Esophagus squamous epithelium (tissue), 5 donors: ENCODE data around the gene CDH13. TPM values are rescaled to one million over a fixed set of nuclear protein-coding genes. Genes with fewer than 3 reads are reported as not detected.

Source experiments
- DNase-seq: peaks from one replicate; lab custom pipeline; 2025; lab: John Stamatoyannopoulos, UW
- H3K27ac ChIP-seq, 4 donors: fragments of 200-600 bp; sonication (generic); one replicate each; pipeline ENCODE4 v1.5.1; 2016 to 2019; ENCODE audit warnings: mild to moderate bottlenecking in 1 of 4
- H3K27me3 ChIP-seq, 4 donors: fragments of 200-600 bp; sonication (generic); 1 replicate in 3 of 4; 2 replicates in 1 of 4; pipeline versions ENCODE4 v1.5.1 to v1.6.0; 2017 to 2021; ENCODE audit warnings: antibody characterized with exemption in 1 of 4
- H3K36me3 ChIP-seq, 3 donors: fragments of 200-600 bp; sonication (generic); one replicate each; pipeline ENCODE4 v1.5.1; 2016 to 2019
- H3K4me1 ChIP-seq, 3 donors: fragments of 200-600 bp; sonication (generic); one replicate each; pipeline ENCODE4 v1.5.1; 2017 to 2019
- H3K4me3 ChIP-seq, 4 donors: fragments of 200-600 bp; sonication (generic); 1 replicate in 3 of 4; 2 replicates in 1 of 4; pipeline ENCODE4 v1.5.1; 2016 to 2019; ENCODE audit warnings: mild to moderate bottlenecking in 2 of 4, moderate library complexity in 1 of 4
- H3K9me3 ChIP-seq, 3 donors: fragments of 200-600 bp; sonication (generic); one replicate each; pipeline ENCODE4 v1.5.1; 2016 to 2019
- POLR2A ChIP-seq, 4 donors: fragments of 450-650 bp; IDR thresholded peaks; one replicate each; pipeline ENCODE4 v1.6.1; 2017; ENCODE audit warnings: antibody characterized with exemption in 4 of 4, mild to moderate bottlenecking in 4 of 4, moderate library complexity in 3 of 4
- WGBS, 2 donors: methylation state at CpG; one replicate each; pipeline ENCODE4 v1.1.5; 2018; 5-methylcytosine and 5-hydroxymethylcytosine counted together
- intact Hi-C: fragments of 100-400 bp; cut with DNase I; formaldehyde crosslinking; loops from one replicate; pipeline ENCODE4 v1.15.0; 2022
- total RNA-seq, 4 donors: library from RNA; depleted of rRNA; stranded (reverse); fragments of >200 nt; gene quantifications; one replicate each; pipeline ENCODE4 v1.1.0, GENCODE V29; 2016
- TF ChIP-seq, protein P1 (sequence below), 6 experiments: fragments of 450-650 bp in 4 of 6; fragments of 200-600 bp in 2 of 6; sonication (generic) in 2 of 6; IDR thresholded peaks; one replicate each; pipeline ENCODE4 v1.5.1; 2016 to 2019; ENCODE audit warnings: antibody characterized with exemption in 6 of 6, mild to moderate bottlenecking in 4 of 6, moderate library complexity in 4 of 6
- donor health status: DM: yes; HTN: yes; CAD: no.

CDH13 gene
- total RNA-seq, 4 donors from 2014 or later, result 6.9 to 31.9 (median 21.1) TPM

DNA sequence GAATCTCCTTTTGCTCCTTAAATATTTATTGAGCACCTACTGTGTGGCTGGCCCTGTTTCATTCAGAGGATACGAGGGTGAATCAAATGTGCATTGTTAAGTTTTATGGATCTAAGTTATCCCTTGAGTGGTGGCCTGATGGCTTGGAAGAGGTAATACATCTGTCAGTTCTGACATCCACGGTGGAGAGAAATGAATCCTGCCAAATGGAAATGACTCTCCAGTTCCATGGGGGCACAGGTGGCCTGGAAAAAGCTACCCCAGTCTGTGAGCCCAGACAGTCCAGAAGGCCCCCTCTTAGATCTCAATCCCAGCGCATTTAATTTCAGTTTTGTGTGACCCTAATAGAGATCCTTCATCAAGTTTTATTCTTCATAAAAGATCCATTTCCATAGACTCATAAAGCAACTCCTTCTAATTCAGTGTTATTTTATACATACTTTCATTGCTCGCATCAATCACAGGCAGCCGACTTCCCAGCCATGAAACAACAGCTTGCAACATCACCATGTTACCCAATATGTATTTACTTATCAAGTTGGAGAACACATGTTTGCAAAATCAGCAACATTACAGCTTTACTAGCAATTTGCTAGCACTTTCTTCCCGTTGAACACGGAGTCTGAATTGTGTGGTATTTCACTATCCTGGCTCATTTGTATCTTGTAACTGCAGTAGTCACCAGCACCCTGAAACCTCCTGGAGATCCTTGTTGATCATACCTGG, 846.2 kb downstream of the CDH13 start:
- H3K9me3 ChIP-seq, result no peaks in the 10 kb centered on the region
- no peaks in the 10 kb centered on the region for H3K27me3 ChIP-seq
- intact Hi-C loops, result no loop called here
- no peak overlapping the region for H3K27ac ChIP-seq
- DNase-seq, result no peak
- WGBS, 2 donors, result 68 to 76% methylated on average over 7 of the region's 7 CpGs
- H3K4me3 ChIP-seq, result no peak overlapping the region
- H3K36me3 ChIP-seq, result no peaks in the 10 kb centered on the region
- H3K4me1 ChIP-seq, result no peaks in the 10 kb centered on the region
- no peak for TF ChIP-seq POLR2A (IDR thresholded peaks at IDR 0.05)
- TF ChIP-seq, protein P1, sequence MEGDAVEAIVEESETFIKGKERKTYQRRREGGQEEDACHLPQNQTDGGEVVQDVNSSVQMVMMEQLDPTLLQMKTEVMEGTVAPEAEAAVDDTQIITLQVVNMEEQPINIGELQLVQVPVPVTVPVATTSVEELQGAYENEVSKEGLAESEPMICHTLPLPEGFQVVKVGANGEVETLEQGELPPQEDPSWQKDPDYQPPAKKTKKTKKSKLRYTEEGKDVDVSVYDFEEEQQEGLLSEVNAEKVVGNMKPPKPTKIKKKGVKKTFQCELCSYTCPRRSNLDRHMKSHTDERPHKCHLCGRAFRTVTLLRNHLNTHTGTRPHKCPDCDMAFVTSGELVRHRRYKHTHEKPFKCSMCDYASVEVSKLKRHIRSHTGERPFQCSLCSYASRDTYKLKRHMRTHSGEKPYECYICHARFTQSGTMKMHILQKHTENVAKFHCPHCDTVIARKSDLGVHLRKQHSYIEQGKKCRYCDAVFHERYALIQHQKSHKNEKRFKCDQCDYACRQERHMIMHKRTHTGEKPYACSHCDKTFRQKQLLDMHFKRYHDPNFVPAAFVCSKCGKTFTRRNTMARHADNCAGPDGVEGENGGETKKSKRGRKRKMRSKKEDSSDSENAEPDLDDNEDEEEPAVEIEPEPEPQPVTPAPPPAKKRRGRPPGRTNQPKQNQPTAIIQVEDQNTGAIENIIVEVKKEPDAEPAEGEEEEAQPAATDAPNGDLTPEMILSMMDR (IDR thresholded peaks at IDR 0.05), result no peak

DNA sequence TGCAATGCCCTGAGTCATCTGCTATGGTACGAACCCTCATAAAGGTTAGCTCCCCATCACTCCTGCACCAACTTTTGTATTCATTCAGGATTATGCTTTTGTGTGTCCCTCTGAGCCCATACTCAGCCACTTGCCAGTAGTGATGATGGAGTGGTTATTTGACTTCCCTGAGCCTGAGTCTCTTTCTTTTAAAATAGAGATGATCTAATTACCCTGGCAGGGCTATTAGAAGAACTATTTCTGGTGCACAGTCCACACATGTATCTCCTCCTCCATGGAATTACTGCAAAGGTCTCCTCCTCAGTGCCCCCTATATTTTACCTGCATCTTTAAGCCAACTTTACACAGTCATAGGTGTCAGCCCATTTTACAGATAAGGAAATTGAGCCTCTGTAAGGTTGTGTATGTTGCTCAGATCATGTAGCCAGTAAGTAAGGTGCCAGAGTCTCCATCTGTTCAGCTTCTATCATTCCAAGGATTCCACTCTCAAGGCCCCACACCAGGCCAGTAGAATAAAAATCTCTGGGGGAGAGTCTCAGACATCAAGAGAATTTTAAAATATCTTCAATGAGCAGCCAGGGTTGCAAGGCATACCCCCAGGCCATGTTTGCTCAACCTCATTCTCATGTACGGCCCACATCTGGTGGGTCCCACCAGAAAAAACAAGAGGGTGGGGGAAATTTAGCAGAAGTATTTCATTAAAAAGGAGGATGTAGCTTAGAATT, 847.3 kb downstream of the CDH13 start:
- WGBS, 2 donors, result 59 to 82% methylated on average over 2 of the region's 2 CpGs
- no peaks in the 10 kb centered on the region for H3K36me3 ChIP-seq
- intact Hi-C loops, result no loop called here

DNA sequence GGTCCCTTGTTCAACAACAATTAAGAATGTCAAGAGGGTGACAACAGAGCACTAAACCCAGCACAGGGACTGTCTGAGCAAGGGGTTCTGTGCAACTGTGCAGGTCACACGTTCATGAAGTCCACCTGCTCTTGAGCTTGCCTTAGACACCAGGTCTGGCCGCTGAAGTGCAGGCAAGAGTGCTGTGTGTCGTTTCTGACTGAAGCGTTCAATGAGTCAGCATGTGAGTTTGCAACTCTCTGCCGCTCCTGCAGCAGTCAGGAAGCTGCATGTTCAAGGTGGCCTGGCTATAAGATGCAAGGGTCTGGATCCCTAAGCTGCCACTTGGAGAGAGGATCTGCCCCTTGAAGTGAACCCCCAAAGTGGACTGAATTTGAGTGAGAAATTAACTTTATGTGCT, 848.3 kb downstream of the CDH13 start:
- Histone ChIP-seq H3K27me3 (no peaks in the 10 kb centered on the region), H3K9me3 (no peaks in the 10 kb centered on the region), H3K27ac (no peak overlapping the region), H3K4me1 (no peaks in the 10 kb centered on the region), H3K4me3 (no peak overlapping the region), H3K36me3 (no peaks in the 10 kb centered on the region)
- no peak for DNase-seq
- no peak for TF ChIP-seq POLR2A (IDR thresholded peaks at IDR 0.05)
- TF ChIP-seq, protein P1 (IDR thresholded peaks at IDR 0.05), result no peak
- intact Hi-C loops, result no loop called here
- WGBS, 2 donors, result 65 to 80% methylated on average over 1 to 4 of the region's 5 CpGs

More for the DNA sequence above, 847.3 kb downstream of the CDH13 start:
- Histone ChIP-seq H3K27me3 (no peaks in the 10 kb centered on the region), H3K4me3 (no peak overlapping the region), H3K4me1 (no peaks in the 10 kb centered on the region), H3K9me3 (no peaks in the 10 kb centered on the region), H3K27ac (no peak overlapping the region)
- TF ChIP-seq, protein P1 (IDR thresholded peaks at IDR 0.05), result no peak
- no peak for DNase-seq

DNA sequence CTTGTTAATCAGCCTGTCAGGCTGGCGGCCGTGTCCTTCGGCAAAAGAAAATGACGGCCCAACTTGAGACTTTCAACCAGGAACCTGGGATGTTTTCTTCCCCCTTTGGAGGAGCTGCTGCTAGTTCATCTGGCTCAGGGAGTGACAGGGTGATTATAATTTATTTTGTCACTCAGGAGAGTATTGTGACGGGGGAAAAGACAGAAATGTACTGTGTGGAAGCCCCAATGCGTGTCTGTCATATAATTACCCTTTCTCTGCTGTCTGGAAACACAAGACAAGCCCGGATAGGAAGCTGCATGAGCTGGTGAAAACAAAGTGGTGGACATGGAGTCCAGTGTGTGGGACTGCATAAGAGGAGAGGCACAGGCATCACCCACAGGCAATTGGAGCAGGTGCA, 854.8 kb downstream of the CDH13 start:
- intact Hi-C loops, result no loop called here
- no peaks in the 10 kb centered on the region for H3K36me3 ChIP-seq
- no peak overlapping the region for H3K4me3 ChIP-seq
- TF ChIP-seq POLR2A (IDR thresholded peaks at IDR 0.05), result no peak
- TF ChIP-seq, protein P1 (IDR thresholded peaks at IDR 0.05), result no peak
- WGBS, 2 donors, result 50 to 79% methylated on average over 7 of the region's 7 CpGs
- no peaks in the 10 kb centered on the region for H3K27me3 ChIP-seq
- no peaks in the 10 kb centered on the region for H3K9me3 ChIP-seq
- DNase-seq, result no peak
- H3K27ac ChIP-seq, result no peak overlapping the region
- H3K4me1 ChIP-seq, result no peaks in the 10 kb centered on the region

DNA sequence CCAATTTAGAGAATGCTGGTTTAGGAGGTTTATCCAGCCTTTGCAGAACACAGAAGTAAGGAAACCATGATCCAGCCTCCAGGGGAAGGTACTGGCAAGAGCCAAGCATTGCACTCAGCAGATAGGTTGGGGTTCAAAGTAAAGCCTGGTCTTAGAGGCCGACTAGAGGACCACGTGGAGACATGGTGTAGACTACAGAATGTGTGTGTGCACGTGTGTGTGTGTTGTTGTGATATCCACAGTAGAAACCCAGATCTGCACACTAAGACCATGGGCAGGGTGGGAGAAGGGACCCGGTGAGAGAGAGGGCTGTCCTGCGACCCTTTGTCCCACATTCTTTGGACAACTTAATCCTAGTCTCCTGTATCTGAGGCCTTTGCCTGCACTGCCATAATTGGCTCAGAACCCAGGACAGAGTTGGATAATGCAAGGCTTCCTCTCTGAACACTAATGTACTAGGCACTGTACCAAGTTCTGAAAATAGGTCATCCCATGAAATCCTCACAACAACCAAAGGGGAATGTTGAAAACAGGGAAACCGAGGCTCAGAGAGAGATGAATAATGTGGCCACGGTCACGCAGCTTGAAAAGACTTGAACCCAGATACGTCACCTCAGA, 855.9 kb downstream of the CDH13 start:
- Histone ChIP-seq H3K27ac (no peak overlapping the region), H3K9me3 (no peaks in the 10 kb centered on the region), H3K4me3 (no peak overlapping the region), H3K36me3 (no peaks in the 10 kb centered on the region), H3K4me1 (no peaks in the 10 kb centered on the region), H3K27me3 (no peaks in the 10 kb centered on the region)
- 51 to 74% methylated on average over 9 of the region's 9 CpGs for WGBS, 2 donors
- TF ChIP-seq, protein P1 (IDR thresholded peaks at IDR 0.05), result no peak
- no peak for TF ChIP-seq POLR2A (IDR thresholded peaks at IDR 0.05)
- no peak for DNase-seq
- intact Hi-C loops, result no loop called here
